Right renal cortex interstitium (tissue), 3 donors: ENCODE results near the gene KCTD6. TPM values are rescaled to one million over a fixed set of nuclear protein-coding genes. Genes with fewer than 3 reads are reported as not detected.

ENCODE experiments used
- DNase-seq, 3 donors: peaks; one replicate each; pipeline ENCODE4 v3.0.0-alpha.2; 2013; ENCODE audit warnings: low read depth in 3 of 3, low spot score in 2 of 3
- polyA plus RNA-seq, 3 donors: library from polyadenylated mRNA; unstranded; fragments of 120-200 nt; gene quantifications; one replicate each; pipeline ENCODE4 v1.2.1, GENCODE V29; 2013; ENCODE audit not compliant: insufficient read length in 3 of 3

KCTD6 gene
- polyA plus RNA-seq = 10 to 100 TPM; 31.4 to 35.4 (median 31.9) TPM

GRCh38 chr3:58491506-58492402, at the start of gene KCTD6:
Gene KCTD6 (plus strand): TSS chr3:58492096. CDS start chr3:58498756, 6,660 bp downstream.
- peak; percentile 80 to 90 (median 90) for DNase-seq

- no peak for DNase-seq
Observed at GRCh38 chr3:58452176-58452575, 39.7 kb upstream of the KCTD6 start.

- DNase-seq = no peak
Observed at GRCh38 chr3:58459160-58459559, 32.7 kb upstream of the KCTD6 start.

- DNase-seq = no peak
Observed at GRCh38 chr3:58462829-58463180, 29.1 kb upstream of the KCTD6 start.

GRCh38 chr3:58463181-58463941, 28.5 kb upstream of the KCTD6 start:
- peak; percentile 14 to 19 (median 18) for DNase-seq

- no peak for DNase-seq
Observed at GRCh38 chr3:58463942-58464271, 28.0 kb upstream of the KCTD6 start.

- no peak for DNase-seq
Observed at GRCh38 chr3:58464866-58465265, 27.0 kb upstream of the KCTD6 start.

GRCh38 chr3:58466899-58467563, 24.9 kb upstream of the KCTD6 start:
- no peak for DNase-seq

- no peak for DNase-seq
Observed at GRCh38 chr3:58469096-58469495, 22.8 kb upstream of the KCTD6 start.

GRCh38 chr3:58470363-58471024, 21.4 kb upstream of the KCTD6 start:
- DNase-seq = no peak

- DNase-seq = no peak
Observed at GRCh38 chr3:58471025-58471887, 20.6 kb upstream of the KCTD6 start.

GRCh38 chr3:58473275-58473674, 18.6 kb upstream of the KCTD6 start:
- no peak for DNase-seq

- DNase-seq = no peak
Observed at GRCh38 chr3:58474348-58474911, 17.5 kb upstream of the KCTD6 start.

GRCh38 chr3:58474967-58475578, 16.8 kb upstream of the KCTD6 start:
- DNase-seq = no peak

- no peak for DNase-seq
Observed at GRCh38 chr3:58478781-58479180, 13.1 kb upstream of the KCTD6 start.

- DNase-seq = no peak
Observed at GRCh38 chr3:58480309-58480708, 11.6 kb upstream of the KCTD6 start.

- DNase-seq = no peak
Observed at GRCh38 chr3:58482917-58483636, 8.8 kb upstream of the KCTD6 start.

GRCh38 chr3:58484045-58484721, 7.7 kb upstream of the KCTD6 start:
- DNase-seq = no peak
